GM12873 (cell line): ENCODE results near the gene TMEM60.

Experiments used
- TF ChIP-seq, protein P1 (sequence below): IDR thresholded peaks from 2 replicates; pipeline ENCODE4 v1.5.1; 2012; ENCODE audit warnings: low read depth, mild to moderate bottlenecking, moderate library complexity, low read length, control low read depth; ENCODE audit not compliant: insufficient read depth; ENCODE audit errors: missing control alignments

Gene TMEM60

GRCh38 chr7:77833136-77833535 is 34.9 kb upstream of the TMEM60 start:
- TF ChIP-seq, protein P1, sequence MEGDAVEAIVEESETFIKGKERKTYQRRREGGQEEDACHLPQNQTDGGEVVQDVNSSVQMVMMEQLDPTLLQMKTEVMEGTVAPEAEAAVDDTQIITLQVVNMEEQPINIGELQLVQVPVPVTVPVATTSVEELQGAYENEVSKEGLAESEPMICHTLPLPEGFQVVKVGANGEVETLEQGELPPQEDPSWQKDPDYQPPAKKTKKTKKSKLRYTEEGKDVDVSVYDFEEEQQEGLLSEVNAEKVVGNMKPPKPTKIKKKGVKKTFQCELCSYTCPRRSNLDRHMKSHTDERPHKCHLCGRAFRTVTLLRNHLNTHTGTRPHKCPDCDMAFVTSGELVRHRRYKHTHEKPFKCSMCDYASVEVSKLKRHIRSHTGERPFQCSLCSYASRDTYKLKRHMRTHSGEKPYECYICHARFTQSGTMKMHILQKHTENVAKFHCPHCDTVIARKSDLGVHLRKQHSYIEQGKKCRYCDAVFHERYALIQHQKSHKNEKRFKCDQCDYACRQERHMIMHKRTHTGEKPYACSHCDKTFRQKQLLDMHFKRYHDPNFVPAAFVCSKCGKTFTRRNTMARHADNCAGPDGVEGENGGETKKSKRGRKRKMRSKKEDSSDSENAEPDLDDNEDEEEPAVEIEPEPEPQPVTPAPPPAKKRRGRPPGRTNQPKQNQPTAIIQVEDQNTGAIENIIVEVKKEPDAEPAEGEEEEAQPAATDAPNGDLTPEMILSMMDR, result no peak

DNA sequence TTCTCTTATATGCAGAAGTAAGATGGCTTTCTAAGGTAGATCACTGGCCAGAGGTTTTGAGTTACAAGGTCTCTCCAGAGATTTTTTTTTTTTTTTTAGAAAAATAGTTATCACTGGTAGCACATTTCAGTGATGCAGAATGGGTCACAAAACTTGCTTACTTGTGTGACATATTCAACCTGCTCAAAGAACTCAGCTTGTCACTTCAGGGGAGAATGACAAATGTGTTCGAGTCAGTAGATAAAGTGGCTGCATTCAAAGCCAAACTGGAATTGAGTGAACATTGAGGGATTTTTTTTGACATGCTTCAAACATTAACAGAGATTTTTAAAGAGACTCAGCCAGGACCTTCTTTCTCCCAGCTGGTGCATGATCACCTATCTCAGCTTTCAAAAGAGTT is 33.7 kb upstream of the TMEM60 start:
- TF ChIP-seq, protein P1, result no peak

GRCh38 chr7:77831481-77831880 is 33.2 kb upstream of the TMEM60 start:
- TF ChIP-seq, protein P1, result no peak

DNA sequence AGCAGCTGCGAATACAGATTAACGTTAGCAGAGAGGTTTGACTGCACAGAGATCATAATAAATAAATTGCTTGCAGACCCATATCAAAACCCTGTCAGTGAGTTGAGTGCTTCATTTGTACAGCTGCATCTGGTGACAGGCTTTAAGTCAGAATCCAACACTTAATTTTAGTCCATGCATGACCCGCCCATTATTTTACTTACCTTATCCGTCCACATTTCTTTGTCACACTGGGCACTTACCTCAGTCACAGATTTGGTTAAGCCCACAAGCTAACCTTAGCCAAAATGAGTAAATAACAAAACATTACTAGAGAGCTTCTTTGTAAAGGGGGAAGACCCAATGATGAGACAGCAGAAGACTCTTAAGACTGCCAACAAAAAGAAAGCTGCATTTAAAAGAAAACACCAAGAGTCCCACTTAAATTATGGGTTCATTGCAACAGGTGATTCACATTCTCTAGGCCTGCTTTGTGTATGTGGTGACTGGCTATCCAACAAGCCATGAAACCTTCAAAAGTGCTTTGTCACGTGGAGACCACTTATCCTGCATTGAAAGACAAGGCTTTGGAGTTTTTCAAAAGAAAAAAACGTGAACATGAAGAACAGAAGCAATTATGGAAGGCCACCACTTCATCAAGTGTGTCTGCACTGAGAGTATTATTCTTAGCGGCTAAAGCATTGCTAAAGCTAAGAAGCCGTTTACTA is 32.6 kb upstream of the TMEM60 start:
- TF ChIP-seq, protein P1, result no peak

DNA sequence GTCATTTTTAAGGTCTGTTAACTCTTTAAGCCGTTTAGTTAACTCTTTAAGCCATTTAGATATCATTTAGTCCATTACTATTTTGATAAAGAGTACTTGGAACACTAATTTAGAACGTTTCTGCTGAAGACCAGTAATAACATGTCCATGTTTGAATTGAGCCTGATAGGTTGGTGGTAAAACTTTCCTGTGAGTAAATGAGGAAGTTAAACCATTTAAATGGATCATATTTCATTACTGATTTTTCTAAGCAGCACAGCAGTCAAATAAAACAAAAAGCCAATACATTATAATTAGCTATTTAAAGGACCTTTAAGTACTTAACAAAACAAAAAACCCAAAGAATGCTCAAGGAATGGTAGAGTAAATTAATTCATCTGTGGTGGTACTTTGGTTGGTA is 29.8 kb upstream of the TMEM60 start:
- TF ChIP-seq, protein P1, result no peak

GRCh38 chr7:77826300-77826699 is 28.1 kb upstream of the TMEM60 start:
- TF ChIP-seq, protein P1, result no peak

DNA sequence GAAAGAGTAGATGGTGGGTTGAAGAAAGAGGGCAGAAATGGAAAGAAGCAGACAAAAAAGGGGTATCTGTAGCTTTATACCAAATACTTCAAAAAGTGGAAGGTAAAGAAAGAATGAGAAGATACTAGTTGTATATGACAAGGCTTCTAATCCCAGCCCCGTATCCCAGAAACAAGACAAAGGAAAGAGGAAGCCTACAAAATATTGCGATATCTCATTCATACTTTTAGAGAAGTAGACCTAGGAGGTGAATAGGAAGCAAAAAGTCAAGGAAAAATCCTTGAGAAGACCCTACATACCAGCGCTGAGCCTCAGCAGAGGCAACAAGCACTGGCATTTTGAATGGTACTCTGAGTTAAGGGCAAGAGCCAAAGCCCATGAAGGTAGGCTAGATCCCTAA is 26.9 kb upstream of the TMEM60 start:
- TF ChIP-seq, protein P1, result no peak
